ENCODE results near the gene OSBPL9. TPM values are rescaled to one million over a fixed set of nuclear protein-coding genes. Genes with fewer than 3 reads are reported as not detected.
A peak's percentile ranks its signal among the peaks of the same experiment; 100 is the strongest.

OSBPL9 gene
- total RNA-seq (10 to 100 TPM; 35.6 to 36.5 TPM), total RNA-seq (30.2 to 129 (median 81.8) reads per million in 172 experiments)
- polyA plus RNA-seq (2013, experiment 1 of 2) = 40.1 TPM
- 43.2 TPM for polyA plus RNA-seq (2013, experiment 2 of 2)

- Mint-ChIP-seq H3K4me1 (ENCODE audit: low read depth) (peaks cover 47% of the 10 kb centered on the region), H3K27me3 (no peaks in the 10 kb centered on the region), H3K27ac (peak within 1 kb of the TSS; percentile 95), H3K36me3 (ENCODE audit: low read depth) (peaks cover 9% of the 10 kb centered on the region), H3K9me3 (no peaks in the 10 kb centered on the region), H3K4me3 (peak within 1 kb of the TSS; percentile 99)
- DNase-seq (peak; percentile 80 to 98 (median 85)), ATAC-seq (ENCODE audit: poor library complexity) (peak; percentile 90)
- intact Hi-C loops (cut with DNase I, micrococcal nuclease) = loop anchor here (2.0 to 5.0 kb wide), 6 partner anchors 100 to 1085 kb away; partner anchors contain the start of genes EPS15 (in 1 of the 2), NRDC (in 1 of the 2) and RNF11 (in 1 of the 2)
- Histone ChIP-seq H3K4me3 (ENCODE audit: low read length) (peak within 1 kb of the TSS; percentile 97), H3K36me3 (ENCODE audit: insufficient read depth, low read length) (no peaks in the 10 kb centered on the region), H3K9me3 (ENCODE audit: control insufficient read depth in 1 of 2, insufficient read depth in 1 of 2, low read length in 2 of 2) (no peaks in the 10 kb centered on the region), H3K27me3 (ENCODE audit: control insufficient read depth in 1 of 2, insufficient read depth in 2 of 2, low read length in 2 of 2) (no peaks in the 10 kb centered on the region), H3K27ac (ENCODE audit: low read depth in 1 of 2, low read length in 2 of 2) (peak within 1 kb of the TSS; percentile 61 to 73), H3K4me1 (ENCODE audit: insufficient read depth, low read length) (peaks cover 17% of the 10 kb centered on the region)
- no peak for TF ChIP-seq CTCF (IDR thresholded peaks at IDR 0.05)
- ChIA-PET POLR2A (interaction anchor here (0.5 to 1.6 kb wide), 5 partner anchors 8 to 385 kb away, joined by 3 to 8 read pairs (median 3); partner anchors contain the start of gene EPS15), CTCF (no interaction called here)
These were observed at the start of gene OSBPL9 for GRCh38 chr1:51616903-51617708. Gene OSBPL9 (plus strand): TSS chr1:51617092. CDS start chr1:51617111, 19 bp downstream.

GRCh38 chr1:51567653-51568052 lies 49.2 kb upstream of the OSBPL9 start:
- H3K4me3 ChIP-seq (ENCODE audit: low read length) = no peak overlapping the region
- intact Hi-C loops (cut with DNase I, micrococcal nuclease) = no loop called here
- DNase-seq (no peak), ATAC-seq (ENCODE audit: poor library complexity) (no peak)
- Mint-ChIP-seq H3K27ac (no peak overlapping the region), H3K36me3 (ENCODE audit: low read depth) (no peaks in the 10 kb centered on the region), H3K4me1 (ENCODE audit: low read depth) (peaks cover 41% of the 10 kb centered on the region), H3K9me3 (no peaks in the 10 kb centered on the region), H3K27me3 (no peaks in the 10 kb centered on the region), H3K4me3 (no peak overlapping the region)
- no peak for TF ChIP-seq CTCF (IDR thresholded peaks at IDR 0.05)
- no peak overlapping the region for H3K27ac ChIP-seq (ENCODE audit: low read depth in 1 of 2, low read length in 2 of 2)
- no peaks in the 10 kb centered on the region for H3K9me3 ChIP-seq (ENCODE audit: control insufficient read depth in 1 of 2, insufficient read depth in 1 of 2, low read length in 2 of 2)
- CTCF ChIA-PET = no interaction called here
- H3K27me3 ChIP-seq (ENCODE audit: control insufficient read depth in 1 of 2, insufficient read depth in 2 of 2, low read length in 2 of 2) = no peaks in the 10 kb centered on the region
- peaks cover 48% of the 10 kb centered on the region for H3K4me1 ChIP-seq (ENCODE audit: insufficient read depth, low read length)
- POLR2A ChIA-PET = no interaction called here
- no peaks in the 10 kb centered on the region for H3K36me3 ChIP-seq (ENCODE audit: insufficient read depth, low read length)

- ATAC-seq (ENCODE audit: poor library complexity) = no peak
- Mint-ChIP-seq H3K36me3 (ENCODE audit: low read depth) (no peaks in the 10 kb centered on the region), H3K4me1 (ENCODE audit: low read depth) (peaks cover 41% of the 10 kb centered on the region), H3K9me3 (no peaks in the 10 kb centered on the region), H3K27ac (no peak overlapping the region), H3K4me3 (no peak overlapping the region), H3K27me3 (no peaks in the 10 kb centered on the region)
- ChIA-PET POLR2A (no interaction called here), CTCF (no interaction called here)
- intact Hi-C loops (cut with DNase I, micrococcal nuclease) = no loop called here
- Histone ChIP-seq H3K27me3 (ENCODE audit: control insufficient read depth in 1 of 2, insufficient read depth in 2 of 2, low read length in 2 of 2) (no peaks in the 10 kb centered on the region), H3K9me3 (ENCODE audit: control insufficient read depth in 1 of 2, insufficient read depth in 1 of 2, low read length in 2 of 2) (no peaks in the 10 kb centered on the region), H3K4me3 (ENCODE audit: low read length) (no peak overlapping the region), H3K36me3 (ENCODE audit: insufficient read depth, low read length) (no peaks in the 10 kb centered on the region), H3K4me1 (ENCODE audit: insufficient read depth, low read length) (peaks cover 48% of the 10 kb centered on the region), H3K27ac (ENCODE audit: low read depth in 1 of 2, low read length in 2 of 2) (peak overlapping the region; percentile 43 to 69)
- TF ChIP-seq CTCF (IDR thresholded peaks at IDR 0.05) = no peak
- no peak for DNase-seq
These were observed 48.5 kb upstream of the OSBPL9 start for GRCh38 chr1:51568231-51568935.

All from CD4-positive, alpha-beta T cell (primary cell).